Thyroid gland (tissue), 4 donors: ENCODE data around the gene OR6B1. TPM values are rescaled to one million over a fixed set of nuclear protein-coding genes. Genes with fewer than 3 reads are reported as not detected.

ENCODE experiments used
- DNase-seq, 2 donors: peaks; one replicate each; pipeline ENCODE4 v3.0.0-alpha.2; 2019
- H3K27ac ChIP-seq, 3 donors: fragments of 200-600 bp; sonication (generic); 1 replicate in 2 of 3; 2 replicates in 1 of 3; pipeline ENCODE4 v1.5.1; 2016 to 2019; ENCODE audit warnings: mild to moderate bottlenecking in 1 of 3, moderate library complexity in 1 of 3
- H3K27me3 ChIP-seq: fragments of 200-600 bp; sonication (generic); one replicate; pipeline ENCODE4 v1.5.1; 2019
- H3K36me3 ChIP-seq, 2 donors: fragments of 200-600 bp; sonication (generic); one replicate each; pipeline ENCODE4 v1.5.1; 2016 to 2019
- H3K4me1 ChIP-seq, 2 donors: fragments of 200-600 bp; sonication (generic); one replicate each; pipeline ENCODE4 v1.5.1; 2017 to 2019
- H3K4me3 ChIP-seq, 3 donors: fragments of 200-600 bp; sonication (generic); replicated peaks in 1 of 3; 1 replicate in 2 of 3; 2 replicates in 1 of 3; pipeline ENCODE4 v1.5.1; 2016; ENCODE audit warnings: mild to moderate bottlenecking in 1 of 3
- H3K9me3 ChIP-seq: fragments of 200-600 bp; sonication (generic); one replicate; pipeline ENCODE4 v1.5.1; 2017
- CTCF ChIP-seq, 6 experiments: fragments of 200-600 bp in 3 of 6; fragments of 450-650 bp in 3 of 6; sonication (generic) in 3 of 6; IDR thresholded peaks; one replicate each; pipeline ENCODE4 v1.5.1; 2016 to 2019; ENCODE audit warnings: antibody characterized with exemption in 6 of 6, mild to moderate bottlenecking in 2 of 6, inconsistent platforms in 1 of 6, moderate library complexity in 1 of 6
- POLR2A ChIP-seq, 2 donors: fragments of 450-650 bp; IDR thresholded peaks; one replicate each; pipeline ENCODE4 v1.6.1; 2017; ENCODE audit warnings: antibody characterized with exemption in 2 of 2, mild to moderate bottlenecking in 2 of 2, moderate library complexity in 1 of 2
- WGBS, 2 donors: methylation state at CpG; one replicate each; pipeline ENCODE4 v1.1.5; 2017; 5-methylcytosine and 5-hydroxymethylcytosine counted together
- intact Hi-C: fragments of 100-400 bp; cut with DNase I; formaldehyde crosslinking; loops from one replicate; pipeline ENCODE4 v1.15.1; 2023
- total RNA-seq, 4 donors: library from RNA; depleted of rRNA; stranded (reverse); fragments of >200 nt; gene quantifications; one replicate each; pipeline ENCODE4 v1.2.3, GENCODE V29; 2016

OR6B1 gene
- total RNA-seq, 4 donors from 2014 or later: not detected

- intact Hi-C loops: no loop called here
- Histone ChIP-seq H3K36me3 (no peaks in the 10 kb centered on the region), H3K27ac (no peak overlapping the region), H3K4me1 (no peaks in the 10 kb centered on the region), H3K27me3 (no peaks in the 10 kb centered on the region), H3K4me3 (no peak overlapping the region), H3K9me3 (no peaks in the 10 kb centered on the region)
- 82 to 92% methylated on average over 5 of the region's 5 CpGs for WGBS, 2 donors
- TF ChIP-seq CTCF (IDR thresholded peaks at IDR 0.05) (no peak), POLR2A (IDR thresholded peaks at IDR 0.05) (no peak)
- no peak for DNase-seq
These were observed 16.2 kb upstream of the OR6B1 start for GRCh38 chr7:143983960-143984359.

DNA sequence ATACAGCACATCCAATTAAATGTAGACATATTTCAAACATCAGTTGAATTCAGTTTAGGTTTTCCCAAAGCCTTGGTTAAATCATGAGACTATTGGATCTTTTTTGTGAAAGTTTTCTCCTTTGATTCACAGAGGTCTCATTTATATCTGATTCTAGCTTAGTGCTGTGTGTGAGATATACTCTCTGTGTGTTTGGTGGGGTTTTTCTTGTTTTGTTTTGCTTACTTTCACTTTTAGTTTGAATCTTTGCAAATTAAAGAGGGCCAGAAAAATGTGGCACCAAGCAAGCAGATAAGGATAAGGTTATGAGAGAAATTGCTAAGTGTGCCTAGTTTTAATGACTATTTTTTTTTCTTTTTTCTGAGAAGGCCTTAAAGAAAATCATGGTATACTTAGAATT lies 12.6 kb upstream of the OR6B1 start:
- H3K36me3 ChIP-seq: no peaks in the 10 kb centered on the region
- no peaks in the 10 kb centered on the region for H3K4me1 ChIP-seq
- TF ChIP-seq POLR2A (IDR thresholded peaks at IDR 0.05) (no peak), CTCF (IDR thresholded peaks at IDR 0.05) (no peak)
- no peak overlapping the region for H3K4me3 ChIP-seq
- H3K27me3 ChIP-seq: no peaks in the 10 kb centered on the region
- H3K27ac ChIP-seq: no peak overlapping the region
- intact Hi-C loops: no loop called here
- DNase-seq: no peak
- no peaks in the 10 kb centered on the region for H3K9me3 ChIP-seq

GRCh38 chr7:143988976-143989745 lies 11.0 kb upstream of the OR6B1 start:
- peak in 1 of 2 donors; percentile 37 for DNase-seq
- H3K9me3 ChIP-seq: no peaks in the 10 kb centered on the region
- TF ChIP-seq CTCF (IDR thresholded peaks at IDR 0.05) (no peak), POLR2A (IDR thresholded peaks at IDR 0.05) (no peak)
- intact Hi-C loops: no loop called here
- no peaks in the 10 kb centered on the region for H3K36me3 ChIP-seq
- no peaks in the 10 kb centered on the region for H3K27me3 ChIP-seq
- no peak overlapping the region for H3K27ac ChIP-seq
- no peak overlapping the region for H3K4me3 ChIP-seq
- 94% methylated on average over 5 of the region's 5 CpGs for WGBS, 2 donors
- no peaks in the 10 kb centered on the region for H3K4me1 ChIP-seq

DNA sequence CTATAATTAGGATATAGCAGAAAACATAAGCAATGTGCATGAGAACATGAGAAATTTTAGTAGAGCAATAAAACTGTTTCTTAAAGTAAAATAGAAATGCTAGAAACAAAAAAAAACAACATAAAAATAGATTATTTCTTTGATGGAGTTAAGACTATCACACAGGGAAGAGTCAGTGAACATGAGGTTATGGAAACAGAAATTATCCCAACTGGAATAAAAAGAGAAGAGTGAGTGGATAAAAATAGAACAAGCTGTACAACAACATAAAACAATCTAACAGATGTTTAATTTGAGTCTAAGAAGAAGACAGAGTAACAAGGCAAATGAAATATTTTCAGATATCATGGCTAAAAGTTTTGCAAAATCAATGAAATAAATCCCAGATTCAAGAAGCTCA lies 7.5 kb upstream of the OR6B1 start:
- Histone ChIP-seq H3K9me3 (no peaks in the 10 kb centered on the region), H3K27ac (no peak overlapping the region), H3K4me1 (no peaks in the 10 kb centered on the region), H3K36me3 (no peaks in the 10 kb centered on the region), H3K27me3 (no peaks in the 10 kb centered on the region), H3K4me3 (no peak overlapping the region)
- no peak for DNase-seq
- TF ChIP-seq POLR2A (IDR thresholded peaks at IDR 0.05): no peak
- TF ChIP-seq CTCF (IDR thresholded peaks at IDR 0.05): no peak
- intact Hi-C loops: no loop called here

- H3K9me3 ChIP-seq: no peaks in the 10 kb centered on the region
- TF ChIP-seq POLR2A (IDR thresholded peaks at IDR 0.05): no peak
- WGBS, 2 donors: 92 to 93% methylated on average over 3 of the region's 3 CpGs
- H3K4me1 ChIP-seq: no peaks in the 10 kb centered on the region
- H3K36me3 ChIP-seq: no peaks in the 10 kb centered on the region
- no peak for DNase-seq
- H3K4me3 ChIP-seq: no peak overlapping the region
- no peaks in the 10 kb centered on the region for H3K27me3 ChIP-seq
- H3K27ac ChIP-seq: no peak overlapping the region
- intact Hi-C loops: no loop called here
These were observed 6.2 kb upstream of the OR6B1 start for GRCh38 chr7:143993924-143994323.
